Stromal cell of bone marrow (primary cell): Measurements from ENCODE around the gene RHPN2.
"Not testable (repeated sequence)": the region's sequence is repeated elsewhere in the genome, so short reads cannot be mapped to it uniquely, and the experiment has no call there.

Experiments used
- DNase-seq: peaks from one replicate; pipeline ENCODE4 v3.0.0-alpha.2; 2012; ENCODE audit warnings: low read depth

RHPN2 gene

GRCh38 chr19:33026602-33027001 is 38.1 kb downstream of the RHPN2 start:
- DNase-seq = not testable (repeated sequence)

GRCh38 chr19:33025468-33026238 is 39.0 kb downstream of the RHPN2 start:
- not testable (repeated sequence) for DNase-seq

DNA sequence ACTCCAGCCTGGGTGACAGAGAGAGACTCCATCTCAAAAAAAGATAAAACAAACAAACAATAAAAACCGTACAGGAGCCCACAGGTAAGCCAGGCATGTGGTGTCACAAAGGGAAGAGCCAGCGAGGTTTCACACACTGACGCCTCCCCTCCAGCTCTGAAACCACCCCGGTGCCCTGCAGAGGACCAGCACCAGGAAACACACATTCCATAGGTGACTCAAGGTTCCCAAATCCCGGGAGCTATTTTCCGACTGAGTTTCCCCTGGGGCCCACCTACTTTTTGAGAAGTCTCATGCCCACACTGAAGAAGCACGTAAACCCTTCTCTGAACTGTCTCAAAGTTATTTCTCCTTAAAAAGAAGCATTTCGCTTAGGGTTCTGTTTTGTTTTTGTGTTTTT is 40.3 kb downstream of the RHPN2 start:
- DNase-seq = no peak

GRCh38 chr19:33022472-33023116 is 42.1 kb downstream of the RHPN2 start:
- DNase-seq = no peak

GRCh38 chr19:33010891-33011290 is 53.8 kb downstream of the RHPN2 start:
- DNase-seq = not testable (repeated sequence)

- DNase-seq = no peak
Observed at GRCh38 chr19:33008738-33009137, 56.0 kb downstream of the RHPN2 start.

- DNase-seq = no peak
Observed at GRCh38 chr19:33005440-33005839, 59.2 kb downstream of the RHPN2 start.

GRCh38 chr19:33003424-33004024 is 61.2 kb downstream of the RHPN2 start:
- not testable (repeated sequence) for DNase-seq

GRCh38 chr19:33002126-33002865 is 62.4 kb downstream of the RHPN2 start:
- DNase-seq = not testable (repeated sequence)

GRCh38 chr19:33000910-33001309 is 63.8 kb downstream of the RHPN2 start:
- DNase-seq = no peak

DNA sequence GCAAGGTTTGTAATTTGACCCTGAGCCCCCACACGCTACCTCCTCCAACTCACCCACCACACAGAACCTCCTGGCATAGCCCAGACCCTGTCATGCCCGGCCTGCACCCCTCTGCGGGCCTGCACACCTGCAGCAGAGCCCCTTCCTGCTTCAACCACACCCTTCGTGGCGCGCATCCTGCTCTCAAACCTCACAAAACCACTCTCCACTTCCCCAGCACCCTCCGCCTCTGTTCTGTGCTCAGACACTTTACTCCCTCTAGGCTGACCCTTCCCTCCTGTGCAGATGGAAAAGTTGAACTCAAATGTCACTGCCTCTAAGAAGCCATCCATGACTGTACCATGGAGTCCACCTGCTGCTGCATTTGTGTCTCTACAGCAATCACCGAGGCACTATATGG is 64.2 kb downstream of the RHPN2 start:
- no peak for DNase-seq

GRCh38 chr19:32998722-32999121 is 66.0 kb downstream of the RHPN2 start:
- no peak for DNase-seq

DNA sequence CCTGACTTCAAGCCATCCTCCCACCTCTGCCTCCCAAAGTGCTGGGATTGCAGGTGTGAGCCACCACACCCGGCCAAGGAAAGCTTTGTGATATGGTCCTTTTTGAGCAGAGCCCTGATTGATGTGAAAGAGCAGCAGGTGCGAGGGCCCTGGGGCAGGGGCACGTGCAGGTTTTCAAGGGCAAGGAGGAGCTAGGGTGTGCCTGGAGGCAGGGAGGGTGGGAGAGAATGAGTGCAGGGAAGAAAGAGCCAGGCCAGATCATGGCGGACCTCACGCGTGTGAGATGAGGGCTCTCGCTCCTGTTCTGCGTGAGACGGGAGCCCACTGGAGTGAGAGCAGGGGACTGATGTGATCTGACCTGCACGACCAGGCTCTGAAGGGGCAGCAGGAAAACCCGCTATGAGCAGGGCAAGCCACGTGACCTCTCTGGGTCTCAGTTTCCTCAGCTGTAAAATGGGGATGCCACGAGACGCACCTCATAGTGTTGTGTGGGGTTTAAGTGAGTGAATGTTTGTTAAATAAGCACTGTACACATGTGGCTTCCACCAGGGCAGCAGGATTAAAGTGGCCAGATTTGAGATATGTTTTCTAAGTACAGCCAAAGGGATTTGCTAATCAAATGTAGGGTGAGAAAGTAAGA is 66.9 kb downstream of the RHPN2 start:
- DNase-seq = no peak

- DNase-seq = not testable (repeated sequence)
Observed at GRCh38 chr19:32997061-32997464, 67.6 kb downstream of the RHPN2 start.

- DNase-seq = not testable (repeated sequence)
Observed at GRCh38 chr19:32995966-32996365, 68.7 kb downstream of the RHPN2 start.

- no peak for DNase-seq
Observed at GRCh38 chr19:32988724-32989123, 76.0 kb downstream of the RHPN2 start.

GRCh38 chr19:32988254-32988653 is 76.4 kb downstream of the RHPN2 start:
- not testable (repeated sequence) for DNase-seq

DNA sequence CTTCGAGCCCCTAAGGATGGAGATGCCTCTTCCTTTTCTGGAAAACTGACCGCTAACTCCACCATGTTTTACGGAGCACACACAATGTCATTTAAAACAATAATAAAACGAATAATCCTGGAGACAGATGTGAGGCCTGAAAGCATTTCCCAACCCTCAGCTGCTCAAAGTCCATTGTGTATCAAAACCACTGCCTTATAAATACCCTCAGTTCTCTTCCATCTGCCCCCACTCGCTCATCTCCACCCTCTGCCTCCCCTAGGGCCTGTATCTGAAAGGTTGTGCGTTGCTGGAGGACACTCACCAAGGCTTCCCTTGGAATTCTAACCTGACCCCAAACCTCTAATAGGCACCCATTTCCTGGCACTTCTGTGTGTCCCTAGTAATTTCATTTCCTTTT is 82.2 kb downstream of the RHPN2 start:
- DNase-seq = not testable (repeated sequence)

GRCh38 chr19:32979807-32980206 is 84.9 kb downstream of the RHPN2 start:
- not testable (repeated sequence) for DNase-seq

DNA sequence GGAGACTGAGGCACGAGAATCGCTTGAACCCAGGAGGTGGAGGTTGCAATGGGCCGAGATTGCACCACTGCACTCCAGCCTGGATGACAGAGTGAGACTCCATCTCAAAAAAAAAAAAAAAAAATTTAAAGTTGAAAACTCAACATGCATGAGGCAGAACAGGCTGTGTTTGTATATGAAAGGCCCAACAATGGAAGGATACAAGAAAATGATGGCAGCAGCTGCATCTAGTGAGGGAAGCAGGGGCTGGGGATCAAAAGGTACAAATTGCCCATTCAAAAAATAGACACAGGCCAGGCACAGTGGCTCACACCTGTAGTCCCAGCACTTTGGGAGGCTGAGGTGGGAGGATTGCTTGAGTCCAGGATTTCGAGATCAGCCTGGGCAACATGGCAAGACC is 86.9 kb downstream of the RHPN2 start:
- not testable (repeated sequence) for DNase-seq

- DNase-seq = no peak
Observed at GRCh38 chr19:32977280-32977679, 87.4 kb downstream of the RHPN2 start.
